ENCODE results near the gene SLC44A4. TPM values are rescaled to one million over a fixed set of nuclear protein-coding genes. Genes with fewer than 3 reads are reported as not detected.
A peak's percentile ranks its signal among the peaks of the same experiment; 100 is the strongest.

Gene SLC44A4
- total and polyA plus RNA-seq, 2 of the 8 experiments (the other 6 are each of a cell fraction or from before 2014, with no cell fraction given) = 4.8 to 7.0 TPM

DNA sequence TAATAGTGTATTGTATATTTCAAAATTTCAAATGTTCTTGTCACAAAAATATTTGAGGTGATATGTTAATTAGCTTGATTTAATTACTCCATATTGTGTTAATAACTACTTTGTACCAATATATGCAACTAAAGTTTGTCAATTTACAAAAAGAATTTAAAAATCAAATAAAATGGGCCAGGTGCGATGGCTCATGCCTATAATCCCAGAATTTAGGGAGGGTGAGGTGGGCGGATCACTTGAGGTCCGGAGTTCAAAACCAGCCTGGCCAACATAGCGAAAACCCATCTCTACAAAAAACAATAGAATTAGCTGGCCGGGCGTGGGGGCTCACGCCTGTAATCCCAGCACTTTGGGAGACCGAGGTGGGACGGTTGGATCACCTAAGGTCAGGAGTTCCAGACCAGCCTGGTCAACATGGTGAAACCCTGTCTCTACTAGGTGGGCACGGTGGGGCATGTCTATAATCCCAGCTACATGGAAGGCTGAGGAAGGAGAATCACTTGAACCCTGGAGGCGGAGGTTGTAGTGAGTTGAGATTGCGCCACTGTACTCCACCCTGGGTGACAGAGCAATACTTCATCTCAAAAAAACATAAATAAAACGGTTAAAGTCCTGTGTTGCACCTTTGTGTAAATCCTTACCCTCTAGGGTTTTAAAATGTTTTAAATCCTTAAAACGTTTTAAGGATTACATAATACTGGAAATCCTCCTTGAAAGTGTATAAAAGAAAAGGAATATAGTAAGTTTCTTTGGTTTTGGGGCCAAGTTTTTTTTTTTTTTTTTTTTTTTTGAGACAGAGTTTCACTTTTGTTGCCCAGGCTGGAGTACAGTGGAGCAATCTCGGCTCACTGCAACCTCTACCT, 47.2 kb downstream of the SLC44A4 start:
- 94% methylated on average over 15 of the region's 15 CpGs; no CpG with 5 or more reads in 1 of the 2 experiments for WGBS, 2 experiments (ENCODE audit: extremely low coverage in 1 of 2, insufficient coverage in 1 of 2, insufficient read length in 1 of 2, insufficient replicate concordance in 2 of 2, low coverage in 1 of 2, low lambda C conversion rate in 2 of 2, missing lambda C conversion rate in 1 of 2)
- Histone ChIP-seq H3K36me3 (ENCODE audit: control insufficient read depth in 2 of 4, insufficient read depth in 4 of 4, low read length in 3 of 4) (peaks cover 0 to 13% (median 6%) of the 10 kb centered on the region in 4 experiments; a peak in 4 of 8 replicates), H3K18ac (ENCODE audit: extremely low read depth, low read length) (no peak overlapping the region), H2AFZ (ENCODE audit: low read length) (no peak overlapping the region), H4K8ac (ENCODE audit: extremely low read depth, insufficient read depth, low read length) (no peak overlapping the region), H3K14ac (ENCODE audit: insufficient read length) (no peak overlapping the region), H3K9me3 (ENCODE audit: insufficient read depth in 2 of 2, low read depth in 1 of 2, low read length in 1 of 2) (no peaks in the 10 kb centered on the region), H2BK5ac (ENCODE audit: low read depth, low read length) (no peak overlapping the region), H3K79me1 (ENCODE audit: low read depth, low read length) (peaks cover 2% of the 10 kb centered on the region; the same call in 1 of the 2 replicates), H4K20me1 (replicated peaks in 1 of 2; ENCODE audit: control insufficient read depth in 1 of 2, insufficient read depth in 2 of 2, low read length in 2 of 2) (peaks cover 0 to 6% of the 10 kb centered on the region in 2 experiments), H2AK5ac (ENCODE audit: low read depth, low read length) (no peak overlapping the region), H3K4me3 (ENCODE audit: extremely low read depth in 1 of 4, insufficient read depth in 2 of 4, low read depth in 3 of 4, low read length in 4 of 4) (peak overlapping the region in 1 of 4 experiments; percentile 90; a peak in 2 of 8 replicates), H3K4ac (replicated peaks; ENCODE audit: insufficient read length, low read depth, low read length) (no peak overlapping the region), H3K9ac (replicated peaks in 1 of 4; ENCODE audit: extremely low read depth in 1 of 4, low read depth in 3 of 4, low read length in 3 of 4) (no peak overlapping the region), H3K56ac (replicated peaks; ENCODE audit: insufficient read length, low read depth, low read length) (no peak overlapping the region), H3K4me1 (replicated peaks in 1 of 4; ENCODE audit: control insufficient read depth in 3 of 4, insufficient read depth in 4 of 4, low read length in 3 of 4) (peaks cover 1 to 2% (median 1%) of the 10 kb centered on the region in 4 experiments; a peak in 6 of 7 replicates), H3K4me2 (ENCODE audit: insufficient read depth in 1 of 2, low read depth in 2 of 2, low read length in 2 of 2) (peak overlapping the region; percentile 81 to 89; a peak in 2 of 4 replicates), H3K27me3 (replicated peaks in 1 of 4; ENCODE audit: control insufficient read depth in 3 of 4, extremely low read depth in 1 of 4, insufficient read depth in 3 of 4, low read length in 3 of 4) (no peaks in the 10 kb centered on the region), H2BK15ac (ENCODE audit: low read length) (no peak overlapping the region), H3K27ac (ENCODE audit: low read depth, low read length) (no peak overlapping the region), H2BK20ac (ENCODE audit: low read length) (no peak overlapping the region), H3K23ac (ENCODE audit: insufficient read length) (no peak overlapping the region), H2BK120ac (replicated peaks; ENCODE audit: low read depth, low read length) (no peak overlapping the region), H3K79me2 (ENCODE audit: control insufficient read depth in 1 of 2, insufficient read depth in 2 of 2, low read length in 2 of 2) (peaks cover 11 to 41% of the 10 kb centered on the region in 2 experiments), H4K5ac (ENCODE audit: insufficient read length, low read depth, low read length) (no peak overlapping the region), H4K91ac (replicated peaks; ENCODE audit: insufficient read length, low read length) (no peak overlapping the region), H2BK12ac (ENCODE audit: low read depth, low read length) (no peak overlapping the region), H3K23me2 (ENCODE audit: low read depth, low read length) (peaks cover 19% of the 10 kb centered on the region)
- TF ChIP-seq TBP (IDR thresholded peaks at IDR 0.05; ENCODE audit: low read depth, low read length) (no peak), RXRA (IDR thresholded peaks at IDR 0.05; ENCODE audit: insufficient read depth, low read depth, low read length) (no peak), CHD1 (IDR thresholded peaks at IDR 0.05; ENCODE audit: low read depth, low read length) (no peak), PHF8 (conservative IDR thresholded peaks at IDR 0.05; ENCODE audit: low read depth, low read length) (no peak), RNF2 (IDR thresholded peaks at IDR 0.05; ENCODE audit: borderline replicate concordance, low read depth, low read length, missing control alignments, poor library complexity, severe bottlenecking) (no peak), TCF12 (IDR thresholded peaks at IDR 0.05; ENCODE audit: low read depth, low read length) (no peak), NANOG (IDR thresholded peaks at IDR 0.05; ENCODE audit: insufficient read depth, low read depth, low read length, poor library complexity, severe bottlenecking) (no peak), FOSL1 (IDR thresholded peaks at IDR 0.05; ENCODE audit: insufficient read depth, low read depth, low read length) (no peak), EP300 (IDR thresholded peaks at IDR 0.05; ENCODE audit: borderline replicate concordance in 1 of 2, low read depth in 2 of 2, low read length in 2 of 2) (no peak), TEAD4 (IDR thresholded peaks at IDR 0.05; ENCODE audit: low read depth, low read length) (no peak)
- FAIRE-seq (no peak), DNase-seq (ENCODE audit: low read depth in 1 of 2, low spot score in 2 of 2) (no peak)
- POLR2A ChIA-PET (ENCODE audit: partially characterized antibody) = interaction anchor here (0.8 to 11.4 kb wide), 13 partner anchors 8 to 179 kb away, joined by 3 to 189 read pairs (median 4); partner anchors contain the start of genes BAG6, HSPA1A, HSPA1L and LSM2
- CTCF ChIA-PET (ENCODE audit: partially characterized antibody) = interaction anchor here (0.8 to 3.5 kb wide), 26 partner anchors 13 to 232 kb away, joined by 3 to 27 read pairs (median 6); partner anchors contain the start of genes C6orf47, LSM2 and LY6G5C

Data from H1 (cell line).